HepG2 (cell line): ENCODE measurements around the gene CAPG. TPM values are rescaled to one million over a fixed set of nuclear protein-coding genes. Genes with fewer than 3 reads are reported as not detected.

Experiments used
- ATAC-seq: fragments of 200-7000 bp; cut with Tn5 transposase; 3 replicates; pipeline ENCODE4 v1.9.1; 2020; ENCODE audit warnings: mild to moderate bottlenecking, moderate library complexity
- BruUV-seq: library from RNA; stranded (reverse); fragments of 400-500 nt; replicated peaks from 2 replicates; lab custom pipeline; 2021; lab: Mats Ljungman, UMichigan
- CTCF ChIA-PET: fragments of 300-600 bp; formaldehyde crosslinking; extraction: SDS; loops from one replicate; lab custom pipeline; 2021; ENCODE audit warnings: low total read pairs, inconsistent platforms, low intra/inter-chr PET ratio; lab: Yijun Ruan, JAX
- POLR2A ChIA-PET: fragments of 350-600 bp; sonication (Branson Sonifier 250); formaldehyde crosslinking; loops from one replicate; lab custom pipeline; 2020; ENCODE audit warnings: antibody characterized with exemption, inconsistent platforms; lab: Yijun Ruan, JAX
- DNase-seq: peaks from one replicate; pipeline ENCODE4 v3.0.0-alpha.2; 2015; ENCODE audit warnings: low spot score
- FAIRE-seq: peaks from 3 replicates; lab custom pipeline; 2011; peaks lifted over from hg19 to GRCh38; lab: Jason Lieb, UNC
- H2AFZ ChIP-seq: one replicate; pipeline ENCODE4 v1.6.1; 2011; ENCODE audit warnings: low read length, inconsistent platforms
- H3K27ac ChIP-seq: fragments of 300-600 bp; 3 replicates; pipeline ENCODE4 v1.8.0; 2011; ENCODE audit warnings: mixed run types, mild to moderate bottlenecking, mixed read lengths, low read length, inconsistent platforms; ENCODE audit not compliant: insufficient read depth; ENCODE audit errors: extremely low read length
- H3K27me3 ChIP-seq, 2 experiments: fragments of 200-600 bp in 1 of 2; 2 replicates in 1 of 2; 3 replicates in 1 of 2; pipeline versions ENCODE4 v1.6.0 to v1.8.0; 2011; ENCODE audit warnings: low read length in 2 of 2, mild to moderate bottlenecking in 2 of 2, moderate library complexity in 2 of 2, inconsistent platforms in 1 of 2; ENCODE audit not compliant: insufficient read depth in 2 of 2, control insufficient read depth in 1 of 2
- H3K36me3 ChIP-seq, 2 experiments: fragments of 200-600 bp in 1 of 2; replicated peaks in 1 of 2; 2 replicates in 1 of 2; 3 replicates in 1 of 2; pipeline versions ENCODE4 v1.5.1 to v1.8.0; 2011; ENCODE audit warnings: low read length in 2 of 2, inconsistent platforms in 1 of 2; ENCODE audit not compliant: insufficient read depth in 2 of 2, control insufficient read depth in 1 of 2
- H3K4me1 ChIP-seq: 2 replicates; pipeline ENCODE4 v1.5.1; 2012; ENCODE audit warnings: low read length, inconsistent platforms; ENCODE audit not compliant: insufficient read depth
- H3K4me2 ChIP-seq: 2 replicates; pipeline ENCODE4 v1.6.0; 2011; ENCODE audit warnings: low read depth, low read length, inconsistent platforms
- H3K4me3 ChIP-seq, 3 experiments: fragments of 200-600 bp in 1 of 3; sonication (generic), shearing (Covaris generic) in 1 of 3; replicated peaks in 1 of 3; 2 replicates each; pipeline ENCODE4 v1.5.1; 2011 to 2016; ENCODE audit warnings: low read length in 3 of 3, inconsistent platforms in 2 of 3, low read depth in 2 of 3, mild to moderate bottlenecking in 2 of 3, control low read depth in 1 of 3, mixed read lengths in 1 of 3; ENCODE audit not compliant: insufficient read depth in 1 of 3
- H3K79me2 ChIP-seq: one replicate; pipeline ENCODE4 v1.6.1; 2011; ENCODE audit warnings: low read length, inconsistent platforms; ENCODE audit not compliant: insufficient read depth
- H3K9ac ChIP-seq: 2 replicates; pipeline ENCODE4 v1.6.0; 2011; ENCODE audit warnings: mild to moderate bottlenecking, low read depth, low read length, inconsistent platforms; ENCODE audit not compliant: insufficient read depth
- H3K9me3 ChIP-seq: 2 replicates; pipeline ENCODE4 v1.5.1; 2012; ENCODE audit warnings: mild to moderate bottlenecking, low read length
- H4K20me1 ChIP-seq: 2 replicates; pipeline ENCODE4 v1.6.0; 2011; ENCODE audit warnings: inconsistent platforms, mild to moderate bottlenecking, low read length, moderate library complexity; ENCODE audit not compliant: insufficient read depth
- RERE ChIP-seq: IDR thresholded peaks from 2 replicates; pipeline ENCODE4 v1.6.1; 2016; ENCODE audit warnings: low read depth, missing genetic modification reagents, missing compliant biosample characterization
- TERF1 ChIP-seq: sonication (generic); formaldehyde crosslinking; IDR thresholded peaks from 2 replicates; pipeline ENCODE4 v1.8.0; 2022; ENCODE audit warnings: mild to moderate bottlenecking, missing genetic modification reagents, moderate library complexity
- ZNF383 ChIP-seq: sonication (generic); formaldehyde crosslinking; IDR thresholded peaks from 2 replicates; pipeline ENCODE4 v1.4.0; 2020; ENCODE audit warnings: missing genetic modification reagents, mild to moderate bottlenecking, borderline replicate concordance
- WGBS: methylation state at CpG from one replicate; pipeline ENCODE4 v1.1.6; 2017; ENCODE audit warnings: low lambda C conversion rate; 5-methylcytosine and 5-hydroxymethylcytosine counted together
- in situ Hi-C: cut with HindIII; loops from 2 replicates; pipeline ENCODE4 v1.10.0; 2017; ENCODE audit warnings: low pct_unique_long_range_greater_than_20kb; ENCODE audit not compliant: extremely low pct_ligation_motif_present
- intact Hi-C: fragments of 100-400 bp; cut with micrococcal nuclease; formaldehyde crosslinking; loops from one replicate; pipeline ENCODE4 v1.10.0; 2022; ENCODE audit not compliant: unreplicated experiment
- polyA plus RNA-seq, 8 experiments: library from polyadenylated mRNA; depleted of rRNA in 3 of 8; stranded (reverse) in 7 of 8; unstranded in 1 of 8; fragments of >200 nt; fragmentation: Illumina TruSeq in 4 of 8; extraction: Trizol in 4 of 8; gene quantifications; 2 replicates each; pipeline versions ENCODE4 v1.2.1 to v1.2.3, GENCODE V29; 2011 to 2016; ENCODE audit warnings: low read depth in 4 of 8, missing spikeins in 1 of 8, mixed read lengths in 1 of 8; ENCODE audit not compliant: insufficient read depth in 1 of 8
- total RNA-seq, 5 experiments: library from RNA; depleted of rRNA; stranded (reverse); fragments of >200 nt; fragmentation: Illumina TruSeq; extraction: Trizol; gene quantifications; 2 replicates each; pipeline ENCODE4 v1.2.3, GENCODE V29; 2016; ENCODE audit warnings: low read depth in 1 of 5
- TF ChIP-seq, protein P1 (sequence below), 2 experiments: fragments of 450-650 bp in 1 of 2; sonication (generic) in 1 of 2; formaldehyde crosslinking in 1 of 2; IDR thresholded peaks; 2 replicates each; pipeline versions ENCODE4 v1.6.1 to v1.8.0; 2016 to 2022; ENCODE audit warnings: antibody characterized with exemption in 1 of 2, mild to moderate bottlenecking in 1 of 2, missing genetic modification reagents in 1 of 2
- TF ChIP-seq, protein P2 (sequence below): sonication (generic); IDR thresholded peaks from 2 replicates; pipeline ENCODE4 v1.6.1; 2016; ENCODE audit warnings: low read depth, borderline replicate concordance

Gene CAPG
- total and polyA plus RNA-seq, 2 of the 13 experiments (the other 11 are each of a cell fraction or from before 2014, with no cell fraction given), result 12.7 to 18.2 TPM

DNA sequence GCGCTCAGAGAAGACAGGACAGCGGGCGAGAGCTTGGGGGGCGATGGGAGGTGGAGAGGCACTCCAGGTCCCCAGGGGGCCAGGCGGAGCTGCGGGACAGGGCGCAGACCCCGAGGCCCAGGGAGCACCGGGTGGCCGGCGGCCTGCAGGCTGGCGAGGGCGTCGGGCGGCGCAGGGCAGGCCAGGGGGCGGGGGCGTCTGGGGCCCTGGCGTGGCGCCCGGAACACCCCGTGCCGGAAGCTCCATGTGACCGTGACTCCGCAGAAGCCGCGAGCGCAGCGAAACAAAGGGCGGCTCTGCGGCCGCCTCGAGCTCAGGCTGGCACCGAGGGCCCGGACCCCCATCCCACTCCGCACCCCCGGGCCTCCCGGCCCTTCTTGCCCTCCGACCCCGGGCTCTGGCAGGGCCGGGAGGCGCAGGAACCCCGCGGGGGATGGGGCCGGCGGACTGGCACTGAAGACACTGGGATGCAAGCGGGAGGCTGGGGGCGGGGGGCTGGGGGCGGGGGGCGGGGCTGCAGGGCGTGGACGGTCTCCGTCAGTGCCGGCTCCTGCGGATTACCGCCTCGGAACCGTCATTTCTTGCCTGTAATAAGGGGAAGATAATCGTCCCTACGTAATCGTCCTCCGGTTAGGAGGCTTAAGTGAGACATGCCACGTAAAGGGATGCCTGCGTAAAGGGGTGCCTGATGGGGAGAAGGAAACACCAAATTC, 27.5 kb upstream of the CAPG start:
- Histone ChIP-seq H3K27ac (no peak overlapping the region), H3K79me2 (no peaks in the 10 kb centered on the region), H3K36me3 (no peaks in the 10 kb centered on the region), H3K4me3 (no peak overlapping the region), H2AFZ (no peak overlapping the region), H4K20me1 (no peaks in the 10 kb centered on the region), H3K27me3 (peaks cover 9 to 67% of the 10 kb centered on the region in 2 experiments), H3K4me1 (peaks cover 28% of the 10 kb centered on the region), H3K4me2 (no peak overlapping the region), H3K9me3 (no peaks in the 10 kb centered on the region), H3K9ac (no peak overlapping the region)
- ChIA-PET POLR2A (interaction anchor here (1.4 to 5.3 kb wide), 2 partner anchors 17 to 100 kb away, joined by 4 to 26 read pairs; partner anchors contain the start of gene MAT2A), CTCF (no interaction called here)
- 78% methylated on average over 43 of the region's 64 CpGs for WGBS
- DNase-seq, result no peak
- in situ Hi-C loops, result no loop called here
- no peak for ATAC-seq
- intact Hi-C loops, result no loop called here
- no TSS peak for BruUV-seq
- no peak for FAIRE-seq
- TF ChIP-seq, protein P1, sequence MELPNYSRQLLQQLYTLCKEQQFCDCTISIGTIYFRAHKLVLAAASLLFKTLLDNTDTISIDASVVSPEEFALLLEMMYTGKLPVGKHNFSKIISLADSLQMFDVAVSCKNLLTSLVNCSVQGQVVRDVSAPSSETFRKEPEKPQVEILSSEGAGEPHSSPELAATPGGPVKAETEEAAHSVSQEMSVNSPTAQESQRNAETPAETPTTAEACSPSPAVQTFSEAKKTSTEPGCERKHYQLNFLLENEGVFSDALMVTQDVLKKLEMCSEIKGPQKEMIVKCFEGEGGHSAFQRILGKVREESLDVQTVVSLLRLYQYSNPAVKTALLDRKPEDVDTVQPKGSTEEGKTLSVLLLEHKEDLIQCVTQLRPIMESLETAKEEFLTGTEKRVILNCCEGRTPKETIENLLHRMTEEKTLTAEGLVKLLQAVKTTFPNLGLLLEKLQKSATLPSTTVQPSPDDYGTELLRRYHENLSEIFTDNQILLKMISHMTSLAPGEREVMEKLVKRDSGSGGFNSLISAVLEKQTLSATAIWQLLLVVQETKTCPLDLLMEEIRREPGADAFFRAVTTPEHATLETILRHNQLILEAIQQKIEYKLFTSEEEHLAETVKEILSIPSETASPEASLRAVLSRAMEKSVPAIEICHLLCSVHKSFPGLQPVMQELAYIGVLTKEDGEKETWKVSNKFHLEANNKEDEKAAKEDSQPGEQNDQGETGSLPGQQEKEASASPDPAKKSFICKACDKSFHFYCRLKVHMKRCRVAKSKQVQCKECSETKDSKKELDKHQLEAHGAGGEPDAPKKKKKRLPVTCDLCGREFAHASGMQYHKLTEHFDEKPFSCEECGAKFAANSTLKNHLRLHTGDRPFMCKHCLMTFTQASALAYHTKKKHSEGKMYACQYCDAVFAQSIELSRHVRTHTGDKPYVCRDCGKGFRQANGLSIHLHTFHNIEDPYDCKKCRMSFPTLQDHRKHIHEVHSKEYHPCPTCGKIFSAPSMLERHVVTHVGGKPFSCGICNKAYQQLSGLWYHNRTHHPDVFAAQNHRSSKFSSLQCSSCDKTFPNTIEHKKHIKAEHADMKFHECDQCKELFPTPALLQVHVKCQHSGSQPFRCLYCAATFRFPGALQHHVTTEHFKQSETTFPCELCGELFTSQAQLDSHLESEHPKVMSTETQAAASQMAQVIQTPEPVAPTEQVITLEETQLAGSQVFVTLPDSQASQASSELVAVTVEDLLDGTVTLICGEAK (IDR thresholded peaks at IDR 0.05), result no peak
- TF ChIP-seq, protein P1 (CRISPR knock-in tag; IDR thresholded peaks at IDR 0.05), result no peak
- TF ChIP-seq, protein P2, sequence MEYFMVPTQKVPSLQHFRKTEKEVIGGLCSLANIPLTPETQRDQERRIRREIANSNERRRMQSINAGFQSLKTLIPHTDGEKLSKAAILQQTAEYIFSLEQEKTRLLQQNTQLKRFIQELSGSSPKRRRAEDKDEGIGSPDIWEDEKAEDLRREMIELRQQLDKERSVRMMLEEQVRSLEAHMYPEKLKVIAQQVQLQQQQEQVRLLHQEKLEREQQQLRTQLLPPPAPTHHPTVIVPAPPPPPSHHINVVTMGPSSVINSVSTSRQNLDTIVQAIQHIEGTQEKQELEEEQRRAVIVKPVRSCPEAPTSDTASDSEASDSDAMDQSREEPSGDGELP, result no peak
- TF ChIP-seq RERE (no peak), TERF1 (CRISPR knock-in tag) (no peak), ZNF383 (CRISPR knock-in tag) (no peak)
